ENCODE data around the gene PHIP. TPM values are rescaled to one million over a fixed set of nuclear protein-coding genes. Genes with fewer than 3 reads are reported as not detected.

The PHIP gene
- total and polyA plus RNA-seq, 2 of the 8 experiments (the other 6 are each of a cell fraction or from before 2014, with no cell fraction given), result 7.3 to 56.2 TPM

- Histone ChIP-seq H3K27ac (ENCODE audit: low read depth, low read length) (no peak overlapping the region), H2BK5ac (ENCODE audit: low read depth, low read length) (no peak overlapping the region), H3K36me3 (ENCODE audit: control insufficient read depth in 2 of 4, insufficient read depth in 4 of 4, low read length in 3 of 4) (peaks cover 19 to 94% (median 55%) of the 10 kb centered on the region in 4 experiments), H3K9ac (replicated peaks in 1 of 4; ENCODE audit: extremely low read depth in 1 of 4, low read depth in 3 of 4, low read length in 3 of 4) (no peak overlapping the region), H3K23ac (ENCODE audit: insufficient read length) (no peak overlapping the region), H3K79me1 (ENCODE audit: low read depth, low read length) (no peaks in the 10 kb centered on the region), H2AFZ (ENCODE audit: low read length) (no peak overlapping the region), H2BK12ac (ENCODE audit: low read depth, low read length) (no peak overlapping the region), H3K27me3 (replicated peaks in 1 of 4; ENCODE audit: control insufficient read depth in 3 of 4, extremely low read depth in 1 of 4, insufficient read depth in 3 of 4, low read length in 3 of 4) (peaks cover 0 to 1% (median 0%) of the 10 kb centered on the region in 4 experiments; a peak in 1 of 7 replicates), H3K9me3 (ENCODE audit: insufficient read depth in 2 of 2, low read depth in 1 of 2, low read length in 1 of 2) (no peaks in the 10 kb centered on the region), H3K4ac (replicated peaks; ENCODE audit: insufficient read length, low read depth, low read length) (no peak overlapping the region), H3K79me2 (ENCODE audit: control insufficient read depth in 1 of 2, insufficient read depth in 2 of 2, low read length in 2 of 2) (no peaks in the 10 kb centered on the region), H3K4me2 (ENCODE audit: insufficient read depth in 1 of 2, low read depth in 2 of 2, low read length in 2 of 2) (no peak overlapping the region), H3K56ac (replicated peaks; ENCODE audit: insufficient read length, low read depth, low read length) (no peak overlapping the region), H2BK120ac (replicated peaks; ENCODE audit: low read depth, low read length) (no peak overlapping the region), H3K18ac (ENCODE audit: extremely low read depth, low read length) (no peak overlapping the region), H2BK20ac (ENCODE audit: low read length) (no peak overlapping the region), H2BK15ac (ENCODE audit: low read length) (no peak overlapping the region), H3K14ac (ENCODE audit: insufficient read length) (no peak overlapping the region), H3K4me3 (ENCODE audit: extremely low read depth in 1 of 4, insufficient read depth in 2 of 4, low read depth in 3 of 4, low read length in 4 of 4) (no peak overlapping the region), H4K20me1 (replicated peaks in 1 of 2; ENCODE audit: control insufficient read depth in 1 of 2, insufficient read depth in 2 of 2, low read length in 2 of 2) (no peaks in the 10 kb centered on the region), H4K5ac (ENCODE audit: insufficient read length, low read depth, low read length) (no peak overlapping the region), H3K23me2 (ENCODE audit: low read depth, low read length) (no peaks in the 10 kb centered on the region), H4K91ac (replicated peaks; ENCODE audit: insufficient read length, low read length) (no peak overlapping the region), H4K8ac (ENCODE audit: extremely low read depth, insufficient read depth, low read length) (no peak overlapping the region), H2AK5ac (ENCODE audit: low read depth, low read length) (no peak overlapping the region), H3K4me1 (replicated peaks in 1 of 4; ENCODE audit: control insufficient read depth in 3 of 4, insufficient read depth in 4 of 4, low read length in 3 of 4) (no peaks in the 10 kb centered on the region)
- ChIA-PET POLR2A (ENCODE audit: partially characterized antibody) (interaction anchor here (1.3 kb wide), 1 partner anchor 14 kb away, joined by 3 read pairs; no protein-coding TSS in a partner anchor), CTCF (ENCODE audit: partially characterized antibody) (interaction anchor here (1.2 to 1.4 kb wide), 2 partner anchors 48 to 874 kb away, joined by 3 read pairs; no protein-coding TSS in a partner anchor)
- 91% methylated on average over 5 of the region's 5 CpGs; no CpG with 5 or more reads in 1 of the 2 experiments for WGBS, 2 experiments (ENCODE audit: extremely low coverage in 1 of 2, insufficient coverage in 1 of 2, insufficient read length in 1 of 2, insufficient replicate concordance in 2 of 2, low coverage in 1 of 2, low lambda C conversion rate in 2 of 2, missing lambda C conversion rate in 1 of 2)
- no peak for FAIRE-seq
- DNase-seq (ENCODE audit: low read depth in 1 of 2, low spot score in 2 of 2), result no peak
- no peak for TF ChIP-seq YY1 (IDR thresholded peaks at IDR 0.05; ENCODE audit: low read depth, low read length)
- TF ChIP-seq ATF2 (IDR thresholded peaks at IDR 0.05; ENCODE audit: low read length), result no peak
- no peak for TF ChIP-seq SP1 (IDR thresholded peaks at IDR 0.05; ENCODE audit: low read depth, low read length)
These were observed 84.1 kb downstream of the PHIP start for GRCh38 chr6:78993955-78994354.

Data from H1 (cell line).